Activated CD4-positive, alpha-beta T cell treated with anti-CD3 and anti-CD28 coated beads, Interleukin-2, amount 10 ng/mL, durations not matched to agents 7 days and 5 days (primary cell): ENCODE data around the gene TFEB. TPM values are rescaled to one million over a fixed set of nuclear protein-coding genes. Genes with fewer than 3 reads are reported as not detected.

ENCODE experiments used
- CTCF ChIA-PET: fragments of 350-600 bp; sonication (Branson Sonifier 250); formaldehyde crosslinking; loops from one replicate; lab custom pipeline; 2021; ENCODE audit warnings: antibody characterized with exemption; lab: Charles Lee
- POLR2A ChIA-PET: fragments of 350-600 bp; sonication (Branson Sonifier 250); formaldehyde crosslinking; loops from one replicate; lab custom pipeline; 2021; ENCODE audit warnings: antibody characterized with exemption; lab: Charles Lee
- DNase-seq: peaks from one replicate; pipeline ENCODE4 v3.0.0-alpha.2; 2020
- H3K27ac Mint-ChIP-seq: one replicate; pipeline ENCODE4 v1.8.0; 2021; ENCODE audit warnings: mild to moderate bottlenecking, moderate library complexity, mixed read lengths
- H3K27me3 Mint-ChIP-seq: one replicate; pipeline ENCODE4 v1.8.0; 2021; ENCODE audit warnings: mixed read lengths
- H3K36me3 Mint-ChIP-seq: one replicate; pipeline ENCODE4 v1.8.0; 2021; ENCODE audit warnings: low read depth, mixed read lengths
- H3K4me1 Mint-ChIP-seq: one replicate; pipeline ENCODE4 v1.8.0; 2021; ENCODE audit warnings: mixed read lengths
- H3K4me3 Mint-ChIP-seq: one replicate; pipeline ENCODE4 v1.8.0; 2021; ENCODE audit warnings: mild to moderate bottlenecking, moderate library complexity, mixed read lengths
- H3K9me3 Mint-ChIP-seq: one replicate; pipeline ENCODE4 v1.8.0; 2021; ENCODE audit warnings: mixed read lengths
- total RNA-seq, 2 experiments: library from RNA; stranded (reverse); gene quantifications; one replicate each; pipeline ENCODE4 v1.2.3, GENCODE V29; 2021

TFEB gene
- total RNA-seq, 2 experiments from 2014 or later = 9.7 to 12.5 TPM

GRCh38 chr6:41676431-41676830, 59.0 kb downstream of the TFEB start:
- no peak overlapping the region for H3K4me3 Mint-ChIP-seq
- DNase-seq = no peak
- no peak overlapping the region for H3K27ac Mint-ChIP-seq
- no peaks in the 10 kb centered on the region for H3K36me3 Mint-ChIP-seq
- peaks cover 6% of the 10 kb centered on the region for H3K27me3 Mint-ChIP-seq
- H3K4me1 Mint-ChIP-seq = no peaks in the 10 kb centered on the region
- POLR2A ChIA-PET = no interaction called here
- no peaks in the 10 kb centered on the region for H3K9me3 Mint-ChIP-seq
- CTCF ChIA-PET = no interaction called here

- H3K27me3 Mint-ChIP-seq = peaks cover 8% of the 10 kb centered on the region
- no peak for DNase-seq
- H3K9me3 Mint-ChIP-seq = no peaks in the 10 kb centered on the region
- ChIA-PET POLR2A (no interaction called here), CTCF (no interaction called here)
- no peak overlapping the region for H3K4me3 Mint-ChIP-seq
- H3K36me3 Mint-ChIP-seq = no peaks in the 10 kb centered on the region
- no peaks in the 10 kb centered on the region for H3K4me1 Mint-ChIP-seq
- H3K27ac Mint-ChIP-seq = no peak overlapping the region
Measured at GRCh38 chr6:41675992-41676391, 59.4 kb downstream of the TFEB start.

- H3K27me3 Mint-ChIP-seq = peaks cover 15% of the 10 kb centered on the region
- no peak overlapping the region for H3K27ac Mint-ChIP-seq
- H3K4me3 Mint-ChIP-seq = no peak overlapping the region
- ChIA-PET CTCF (interaction anchor here (1.0 kb wide), 1 partner anchor 13 kb away, joined by 3 read pairs; no protein-coding TSS in a partner anchor), POLR2A (no interaction called here)
- no peaks in the 10 kb centered on the region for H3K4me1 Mint-ChIP-seq
- H3K36me3 Mint-ChIP-seq = no peaks in the 10 kb centered on the region
- DNase-seq = no peak
- no peaks in the 10 kb centered on the region for H3K9me3 Mint-ChIP-seq
Measured at GRCh38 chr6:41675176-41675775, 60.1 kb downstream of the TFEB start.

- Mint-ChIP-seq H3K36me3 (no peaks in the 10 kb centered on the region), H3K4me3 (no peak overlapping the region), H3K9me3 (no peaks in the 10 kb centered on the region), H3K27me3 (peaks cover 15% of the 10 kb centered on the region), H3K4me1 (no peaks in the 10 kb centered on the region), H3K27ac (no peak overlapping the region)
- DNase-seq = no peak
- ChIA-PET POLR2A (no interaction called here), CTCF (interaction anchor here (1.0 to 1.4 kb wide), 2 partner anchors 14 to 28 kb away, joined by 3 read pairs; no protein-coding TSS in a partner anchor)
Measured at GRCh38 chr6:41674231-41675000, 61.0 kb downstream of the TFEB start.

DNA sequence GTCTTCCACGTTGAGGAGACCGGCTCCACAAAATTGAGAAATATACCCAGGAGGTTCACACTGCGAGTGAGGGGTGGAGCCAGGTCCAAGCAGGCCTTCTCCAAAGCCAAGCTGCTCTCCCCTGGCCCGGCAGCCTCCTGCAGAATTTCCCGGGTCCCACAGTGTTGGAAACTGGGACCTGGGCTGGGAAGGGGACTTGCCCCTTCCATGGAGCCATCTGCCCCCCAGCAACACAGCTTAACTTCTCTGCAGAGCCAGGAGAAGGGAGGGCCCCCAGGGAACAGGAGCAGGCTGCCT, 61.8 kb downstream of the TFEB start:
- ChIA-PET POLR2A (no interaction called here), CTCF (interaction anchor here (1.4 kb wide), 1 partner anchor 27 kb away, joined by 3 read pairs; no protein-coding TSS in a partner anchor)
- Mint-ChIP-seq H3K4me1 (no peaks in the 10 kb centered on the region), H3K27ac (no peak overlapping the region), H3K9me3 (no peaks in the 10 kb centered on the region), H3K36me3 (no peaks in the 10 kb centered on the region), H3K4me3 (no peak overlapping the region), H3K27me3 (peaks cover 21% of the 10 kb centered on the region)
- no peak for DNase-seq

GRCh38 chr6:41672816-41673703, 62.3 kb downstream of the TFEB start:
- Mint-ChIP-seq H3K36me3 (no peaks in the 10 kb centered on the region), H3K27me3 (peaks cover 23% of the 10 kb centered on the region), H3K4me3 (no peak overlapping the region), H3K27ac (no peak overlapping the region), H3K9me3 (no peaks in the 10 kb centered on the region), H3K4me1 (no peaks in the 10 kb centered on the region)
- DNase-seq = no peak
- CTCF ChIA-PET = interaction anchor here (1.4 to 1.8 kb wide), 2 partner anchors 10 to 27 kb away, joined by 3 to 4 read pairs; no protein-coding TSS in a partner anchor
- POLR2A ChIA-PET = no interaction called here

- POLR2A ChIA-PET = no interaction called here
Measured at GRCh38 chr6:41672016-41672415, 63.4 kb downstream of the TFEB start.

GRCh38 chr6:41671376-41671775, 64.0 kb downstream of the TFEB start:
- Mint-ChIP-seq H3K27ac (no peak overlapping the region), H3K27me3 (peaks cover 34% of the 10 kb centered on the region), H3K4me3 (no peak overlapping the region), H3K4me1 (no peaks in the 10 kb centered on the region), H3K9me3 (no peaks in the 10 kb centered on the region), H3K36me3 (no peaks in the 10 kb centered on the region)
- no peak for DNase-seq
- POLR2A ChIA-PET = no interaction called here
- CTCF ChIA-PET = interaction anchor here (1.8 kb wide), 1 partner anchor 12 kb away, joined by 4 read pairs; no protein-coding TSS in a partner anchor

More at GRCh38 chr6:41672016-41672415, 63.4 kb downstream of the TFEB start:
- Mint-ChIP-seq H3K27ac (no peak overlapping the region), H3K4me3 (no peak overlapping the region), H3K9me3 (no peaks in the 10 kb centered on the region), H3K27me3 (peaks cover 30% of the 10 kb centered on the region), H3K36me3 (no peaks in the 10 kb centered on the region), H3K4me1 (no peaks in the 10 kb centered on the region)
- no peak for DNase-seq
- CTCF ChIA-PET = interaction anchor here (1.8 kb wide), 1 partner anchor 11 kb away, joined by 4 read pairs; no protein-coding TSS in a partner anchor

DNA sequence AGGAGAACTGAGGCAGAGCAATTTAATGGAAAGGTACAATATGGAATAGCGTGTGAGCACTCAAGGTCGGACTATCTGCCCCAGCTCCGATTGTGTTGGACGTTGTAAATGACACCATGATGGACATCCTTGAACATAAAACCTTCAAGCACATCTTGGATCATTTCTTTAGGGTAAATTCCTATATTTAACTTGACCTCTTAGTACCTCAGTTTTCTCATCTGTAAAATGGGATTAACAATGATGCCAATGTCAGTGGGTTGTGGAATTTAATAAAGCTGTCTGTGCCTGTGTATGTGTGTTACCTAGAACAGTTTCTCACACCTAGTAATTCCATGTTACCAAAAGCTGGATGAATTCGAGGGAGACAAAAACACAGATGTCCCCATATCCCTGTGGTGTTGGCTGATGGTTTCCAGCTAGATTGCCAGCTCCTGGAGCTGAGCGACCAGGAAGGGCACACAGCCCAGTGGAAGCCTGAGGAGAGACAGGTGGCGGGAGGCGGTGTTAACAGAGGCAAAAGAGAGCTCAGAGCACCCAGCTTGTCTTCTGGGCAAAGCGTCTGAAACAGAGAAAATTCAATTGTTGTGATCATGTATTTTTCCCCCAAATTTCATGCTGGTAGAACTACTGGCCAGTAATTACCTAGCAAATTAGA, 64.6 kb downstream of the TFEB start:
- DNase-seq = no peak
- Mint-ChIP-seq H3K27ac (no peak overlapping the region), H3K9me3 (no peaks in the 10 kb centered on the region), H3K27me3 (peaks cover 34% of the 10 kb centered on the region), H3K4me3 (no peak overlapping the region), H3K4me1 (no peaks in the 10 kb centered on the region), H3K36me3 (no peaks in the 10 kb centered on the region)
- CTCF ChIA-PET = no interaction called here
- POLR2A ChIA-PET = no interaction called here

DNA sequence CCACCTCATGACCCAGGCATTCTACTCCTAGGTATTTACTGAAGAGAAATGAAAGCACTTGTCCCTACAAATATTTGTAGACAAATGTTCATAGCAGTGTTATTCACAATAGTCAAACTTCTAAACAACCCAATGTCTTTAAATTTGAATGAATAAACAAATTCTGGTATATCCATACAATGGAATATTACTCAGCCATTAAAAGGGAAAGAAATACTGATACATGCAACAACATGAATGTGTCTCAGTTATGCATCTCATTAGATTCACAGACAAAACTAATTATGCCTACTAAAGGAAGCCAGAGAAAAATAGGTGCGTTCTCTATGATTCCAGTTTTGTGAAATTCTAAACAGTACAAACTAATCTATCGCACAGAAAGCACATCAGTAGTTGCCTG, 66.4 kb downstream of the TFEB start:
- no peak overlapping the region for H3K27ac Mint-ChIP-seq
- no peaks in the 10 kb centered on the region for H3K9me3 Mint-ChIP-seq
- H3K4me3 Mint-ChIP-seq = no peak overlapping the region
- POLR2A ChIA-PET = no interaction called here
- no peaks in the 10 kb centered on the region for H3K4me1 Mint-ChIP-seq
- CTCF ChIA-PET = no interaction called here
- H3K36me3 Mint-ChIP-seq = no peaks in the 10 kb centered on the region
- no peak for DNase-seq
- H3K27me3 Mint-ChIP-seq = peaks cover 36% of the 10 kb centered on the region

- ChIA-PET POLR2A (no interaction called here), CTCF (no interaction called here)
- no peaks in the 10 kb centered on the region for H3K9me3 Mint-ChIP-seq
- no peak overlapping the region for H3K27ac Mint-ChIP-seq
- H3K4me3 Mint-ChIP-seq = no peak overlapping the region
- H3K27me3 Mint-ChIP-seq = peaks cover 45% of the 10 kb centered on the region
- H3K4me1 Mint-ChIP-seq = no peaks in the 10 kb centered on the region
- DNase-seq = no peak
- no peaks in the 10 kb centered on the region for H3K36me3 Mint-ChIP-seq
Measured at GRCh38 chr6:41667195-41667594, 68.2 kb downstream of the TFEB start.

- ChIA-PET POLR2A (no interaction called here), CTCF (no interaction called here)
- DNase-seq = no peak
- H3K4me1 Mint-ChIP-seq = no peaks in the 10 kb centered on the region
- no peaks in the 10 kb centered on the region for H3K9me3 Mint-ChIP-seq
- no peaks in the 10 kb centered on the region for H3K36me3 Mint-ChIP-seq
- peaks cover 42% of the 10 kb centered on the region for H3K27me3 Mint-ChIP-seq
- H3K27ac Mint-ChIP-seq = no peak overlapping the region
- H3K4me3 Mint-ChIP-seq = no peak overlapping the region
Measured at GRCh38 chr6:41664271-41664670, 71.1 kb downstream of the TFEB start.
